Panc1 (cell line): ENCODE measurements around the gene ARPC1B.
"Not testable (repeated sequence)": the region's sequence is repeated elsewhere in the genome, so short reads cannot be mapped to it uniquely, and the experiment has no call there.

ENCODE experiments used
- POLR2AphosphoS5 ChIP-seq: IDR thresholded peaks from 2 replicates; pipeline ENCODE4 v1.6.1; 2012; ENCODE audit warnings: mild to moderate bottlenecking, low read depth, low read length, moderate library complexity
- REST ChIP-seq, 2 experiments: IDR thresholded peaks; 2 replicates each; pipeline ENCODE4 v1.6.1; 2011 to 2012; ENCODE audit warnings: low read depth in 2 of 2, control low read depth in 1 of 2, low read length in 1 of 2, mild to moderate bottlenecking in 1 of 2, moderate library complexity in 1 of 2; ENCODE audit not compliant: insufficient read depth in 1 of 2
- SIN3A ChIP-seq: IDR thresholded peaks from 2 replicates; pipeline ENCODE4 v1.6.1; 2012; ENCODE audit warnings: low read depth, mild to moderate bottlenecking, low read length, moderate library complexity, borderline replicate concordance; ENCODE audit not compliant: insufficient read depth
- TF ChIP-seq, protein P1 (sequence below): fragments of 450-650 bp; IDR thresholded peaks from 2 replicates; pipeline ENCODE4 v1.5.1; 2017; ENCODE audit warnings: mild to moderate bottlenecking

GRCh38 chr7:99330314-99330961, 44.1 kb upstream of the ARPC1B start:
- TF ChIP-seq, protein P1, sequence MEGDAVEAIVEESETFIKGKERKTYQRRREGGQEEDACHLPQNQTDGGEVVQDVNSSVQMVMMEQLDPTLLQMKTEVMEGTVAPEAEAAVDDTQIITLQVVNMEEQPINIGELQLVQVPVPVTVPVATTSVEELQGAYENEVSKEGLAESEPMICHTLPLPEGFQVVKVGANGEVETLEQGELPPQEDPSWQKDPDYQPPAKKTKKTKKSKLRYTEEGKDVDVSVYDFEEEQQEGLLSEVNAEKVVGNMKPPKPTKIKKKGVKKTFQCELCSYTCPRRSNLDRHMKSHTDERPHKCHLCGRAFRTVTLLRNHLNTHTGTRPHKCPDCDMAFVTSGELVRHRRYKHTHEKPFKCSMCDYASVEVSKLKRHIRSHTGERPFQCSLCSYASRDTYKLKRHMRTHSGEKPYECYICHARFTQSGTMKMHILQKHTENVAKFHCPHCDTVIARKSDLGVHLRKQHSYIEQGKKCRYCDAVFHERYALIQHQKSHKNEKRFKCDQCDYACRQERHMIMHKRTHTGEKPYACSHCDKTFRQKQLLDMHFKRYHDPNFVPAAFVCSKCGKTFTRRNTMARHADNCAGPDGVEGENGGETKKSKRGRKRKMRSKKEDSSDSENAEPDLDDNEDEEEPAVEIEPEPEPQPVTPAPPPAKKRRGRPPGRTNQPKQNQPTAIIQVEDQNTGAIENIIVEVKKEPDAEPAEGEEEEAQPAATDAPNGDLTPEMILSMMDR, result not testable (repeated sequence)
- not testable (repeated sequence) for TF ChIP-seq SIN3A; POLR2AphosphoS5; REST (IDR thresholded peaks at IDR 0.05; ENCODE audit: insufficient read depth in 1 of 2, low read depth in 2 of 2, low read length in 1 of 2)
